ENCODE measurements around the gene FAM219B. TPM values are rescaled to one million over a fixed set of nuclear protein-coding genes. Genes with fewer than 3 reads are reported as not detected.

FAM219B gene
- total and polyA plus RNA-seq, 10 of the 15 experiments (the other 5 are each of a cell fraction or from before 2014, with no cell fraction given), result 7.6 to 53.2 (median 29.4) TPM

DNA sequence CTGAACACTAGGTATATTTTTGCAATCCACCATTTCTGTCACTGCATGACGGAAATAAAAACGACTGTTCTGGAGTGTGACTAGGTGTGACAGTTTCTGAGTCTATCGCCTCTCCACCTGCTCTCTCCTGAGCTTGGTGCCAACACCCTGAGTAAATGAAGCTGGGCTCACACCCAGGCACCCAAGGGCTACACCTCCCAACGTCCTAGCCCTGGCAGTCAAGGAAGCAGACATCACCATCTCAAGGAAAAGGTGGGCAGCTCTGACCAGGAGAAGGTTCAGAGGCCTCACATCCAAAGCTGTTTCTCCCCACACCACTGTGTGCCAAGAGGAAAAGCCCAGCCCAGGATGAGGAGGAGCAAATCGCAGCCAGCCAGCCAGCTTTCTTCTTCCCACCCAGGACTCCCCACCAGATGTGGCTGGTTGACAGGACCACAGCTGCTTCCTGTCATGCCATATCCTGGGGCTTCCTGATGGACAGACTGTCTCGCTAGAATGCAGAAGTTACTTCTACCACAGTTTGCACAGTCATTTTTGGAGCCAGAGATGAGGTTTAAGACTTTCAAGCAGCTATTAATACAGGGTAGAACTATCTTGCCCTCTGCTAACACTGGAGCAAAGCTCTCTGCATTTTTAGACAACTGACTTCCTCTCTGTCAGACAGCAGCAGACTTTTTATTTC is 36.8 kb downstream of the FAM219B start:
- in situ Hi-C loops (cut with MboI) (no loop called here), intact Hi-C loops (cut with micrococcal nuclease; ENCODE audit: unreplicated experiment) (loop anchor here (2.0 kb wide), 2 partner anchors 13 to 27 kb away; partner anchors contain the start of gene ULK3)
- peak; percentile 76 for ATAC-seq
- peak; percentile 97 for DNase-seq (ENCODE audit: low read depth, low spot score)
- 0% methylated on average over 6 of the region's 6 CpGs for WGBS (ENCODE audit: insufficient coverage, insufficient replicate concordance, low lambda C conversion rate, missing lambda C conversion rate)
- H2AFZ ChIP-seq (ENCODE audit: control insufficient read depth, low read depth, low read length), result no peak overlapping the region
- H3K4me3 ChIP-seq, result peak overlapping the region; percentile 93
- H3K27ac ChIP-seq (ENCODE audit: control insufficient read depth, insufficient read depth), result peak overlapping the region; percentile 94
- peak overlapping the region; percentile 79 for H3K4me2 ChIP-seq (ENCODE audit: control insufficient read depth, insufficient read depth)
- H3K36me3 ChIP-seq (ENCODE audit: control insufficient read depth in 2 of 2, insufficient read depth in 2 of 2, low read length in 1 of 2), result peaks cover 2 to 16% of the 10 kb centered on the region in 2 experiments; a peak in 2 of 4 replicates
- peak; percentile 85 for FAIRE-seq
- no peaks in the 10 kb centered on the region for H4K20me1 ChIP-seq (ENCODE audit: control insufficient read depth, insufficient read depth)
- peak overlapping the region; percentile 70 for H3K9ac ChIP-seq (ENCODE audit: control insufficient read depth, insufficient read depth, low read length)
- ChIA-PET CTCF (interaction anchor here (0.6 to 11.2 kb wide), 23 partner anchors 9 to 101 kb away, joined by 3 to 129 read pairs (median 4); partner anchors contain the start of genes CSK, FAM219B and ULK3), RAD21 (ENCODE audit: unreplicated experiment) (interaction anchor here (0.9 to 4.8 kb wide), 21 partner anchors 10 to 158 kb away, joined by 3 to 57 read pairs (median 10); partner anchors contain the start of genes CSK, FAM219B, SCAMP5 and ULK3), POLR2A (interaction anchor here (0.6 to 5.2 kb wide), 28 partner anchors 11 to 658 kb away, joined by 3 to 80 read pairs (median 4); partner anchors contain the start of genes FAM219B, MPI and ULK3), SMC1A (ENCODE audit: uncharacterized antibody, unreplicated experiment) (interaction anchor here (0.7 to 6.5 kb wide), 29 partner anchors 12 to 485 kb away, joined by 3 to 120 read pairs (median 5); partner anchors contain the start of genes FAM219B, MPI and ULK3)
- BruUV-seq (replicated peaks), result no TSS peak
- H3K9me3 ChIP-seq (replicated peaks; ENCODE audit: control insufficient read depth, insufficient read depth, low read length), result peaks cover 12% of the 10 kb centered on the region
- no peaks in the 10 kb centered on the region for H3K27me3 ChIP-seq (replicated peaks in 1 of 2; ENCODE audit: control insufficient read depth in 2 of 2, insufficient read depth in 2 of 2, low read length in 1 of 2)
- H3K79me2 ChIP-seq (ENCODE audit: control insufficient read depth, insufficient read depth, low read length), result peaks cover 72% of the 10 kb centered on the region
- peaks cover 40% of the 10 kb centered on the region for H3K4me1 ChIP-seq (ENCODE audit: control insufficient read depth, insufficient read depth, low read length)
- TF ChIP-seq JUNB (IDR thresholded peaks at IDR 0.05) (peak; percentile 100), MYB (IDR thresholded peaks at IDR 0.05; ENCODE audit: borderline replicate concordance, low read depth, low read length) (0 out of 2 replicates have a peak, but pooled peaks have one; percentile 28), SREBF1 (IDR thresholded peaks at IDR 0.05; ENCODE audit: low read length) (no peak), SPI1 (IDR thresholded peaks at IDR 0.05; ENCODE audit: borderline replicate concordance, insufficient read depth, low read depth, low read length) (peak; percentile 87), RFX5 (IDR thresholded peaks at IDR 0.05; ENCODE audit: low read depth, low read length) (no peak), RAD51 (IDR thresholded peaks at IDR 0.05) (peak; percentile 22; the same call in 1 of the 2 replicates), ATF7 (IDR thresholded peaks at IDR 0.05; ENCODE audit: low read depth) (peak; percentile 40; the same call in 1 of the 2 replicates), POLR2AphosphoS5 (IDR thresholded peaks at IDR 0.05; ENCODE audit: low read length) (peak; percentile 70), ZNF217 (IDR thresholded peaks at IDR 0.05) (peak; percentile 42; the same call in 1 of the 2 replicates), TAF1 (IDR thresholded peaks at IDR 0.05; ENCODE audit: borderline replicate concordance, low read depth, low read length) (peak; percentile 68; the same call in 1 of the 2 replicates)
- TF ChIP-seq, protein P1, sequence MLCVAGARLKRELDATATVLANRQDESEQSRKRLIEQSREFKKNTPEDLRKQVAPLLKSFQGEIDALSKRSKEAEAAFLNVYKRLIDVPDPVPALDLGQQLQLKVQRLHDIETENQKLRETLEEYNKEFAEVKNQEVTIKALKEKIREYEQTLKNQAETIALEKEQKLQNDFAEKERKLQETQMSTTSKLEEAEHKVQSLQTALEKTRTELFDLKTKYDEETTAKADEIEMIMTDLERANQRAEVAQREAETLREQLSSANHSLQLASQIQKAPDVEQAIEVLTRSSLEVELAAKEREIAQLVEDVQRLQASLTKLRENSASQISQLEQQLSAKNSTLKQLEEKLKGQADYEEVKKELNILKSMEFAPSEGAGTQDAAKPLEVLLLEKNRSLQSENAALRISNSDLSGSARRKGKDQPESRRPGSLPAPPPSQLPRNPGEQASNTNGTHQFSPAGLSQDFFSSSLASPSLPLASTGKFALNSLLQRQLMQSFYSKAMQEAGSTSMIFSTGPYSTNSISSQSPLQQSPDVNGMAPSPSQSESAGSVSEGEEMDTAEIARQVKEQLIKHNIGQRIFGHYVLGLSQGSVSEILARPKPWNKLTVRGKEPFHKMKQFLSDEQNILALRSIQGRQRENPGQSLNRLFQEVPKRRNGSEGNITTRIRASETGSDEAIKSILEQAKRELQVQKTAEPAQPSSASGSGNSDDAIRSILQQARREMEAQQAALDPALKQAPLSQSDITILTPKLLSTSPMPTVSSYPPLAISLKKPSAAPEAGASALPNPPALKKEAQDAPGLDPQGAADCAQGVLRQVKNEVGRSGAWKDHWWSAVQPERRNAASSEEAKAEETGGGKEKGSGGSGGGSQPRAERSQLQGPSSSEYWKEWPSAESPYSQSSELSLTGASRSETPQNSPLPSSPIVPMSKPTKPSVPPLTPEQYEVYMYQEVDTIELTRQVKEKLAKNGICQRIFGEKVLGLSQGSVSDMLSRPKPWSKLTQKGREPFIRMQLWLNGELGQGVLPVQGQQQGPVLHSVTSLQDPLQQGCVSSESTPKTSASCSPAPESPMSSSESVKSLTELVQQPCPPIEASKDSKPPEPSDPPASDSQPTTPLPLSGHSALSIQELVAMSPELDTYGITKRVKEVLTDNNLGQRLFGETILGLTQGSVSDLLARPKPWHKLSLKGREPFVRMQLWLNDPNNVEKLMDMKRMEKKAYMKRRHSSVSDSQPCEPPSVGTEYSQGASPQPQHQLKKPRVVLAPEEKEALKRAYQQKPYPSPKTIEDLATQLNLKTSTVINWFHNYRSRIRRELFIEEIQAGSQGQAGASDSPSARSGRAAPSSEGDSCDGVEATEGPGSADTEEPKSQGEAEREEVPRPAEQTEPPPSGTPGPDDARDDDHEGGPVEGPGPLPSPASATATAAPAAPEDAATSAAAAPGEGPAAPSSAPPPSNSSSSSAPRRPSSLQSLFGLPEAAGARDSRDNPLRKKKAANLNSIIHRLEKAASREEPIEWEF (IDR thresholded peaks at IDR 0.05; ENCODE audit: insufficient replicate concordance, low read depth, low read length), result no peak
- TF ChIP-seq, protein P2, sequence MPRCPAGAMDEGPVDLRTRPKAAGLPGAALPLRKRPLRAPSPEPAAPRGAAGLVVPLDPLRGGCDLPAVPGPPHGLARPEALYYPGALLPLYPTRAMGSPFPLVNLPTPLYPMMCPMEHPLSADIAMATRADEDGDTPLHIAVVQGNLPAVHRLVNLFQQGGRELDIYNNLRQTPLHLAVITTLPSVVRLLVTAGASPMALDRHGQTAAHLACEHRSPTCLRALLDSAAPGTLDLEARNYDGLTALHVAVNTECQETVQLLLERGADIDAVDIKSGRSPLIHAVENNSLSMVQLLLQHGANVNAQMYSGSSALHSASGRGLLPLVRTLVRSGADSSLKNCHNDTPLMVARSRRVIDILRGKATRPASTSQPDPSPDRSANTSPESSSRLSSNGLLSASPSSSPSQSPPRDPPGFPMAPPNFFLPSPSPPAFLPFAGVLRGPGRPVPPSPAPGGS (IDR thresholded peaks at IDR 0.05; ENCODE audit: borderline replicate concordance, insufficient read depth, low read depth, low read length, poor library complexity, severe bottlenecking), result peak; percentile 92

Data from GM12878 (cell line).